GM15510 (cell line): ENCODE data around the gene CAMK1.

Experiments
- POLR2A ChIP-seq: IDR thresholded peaks from 3 replicates; pipeline ENCODE4 v1.6.1; 2011; ENCODE audit warnings: borderline replicate concordance; ENCODE audit not compliant: insufficient read length; ENCODE audit errors: extremely low read depth

The CAMK1 gene

DNA sequence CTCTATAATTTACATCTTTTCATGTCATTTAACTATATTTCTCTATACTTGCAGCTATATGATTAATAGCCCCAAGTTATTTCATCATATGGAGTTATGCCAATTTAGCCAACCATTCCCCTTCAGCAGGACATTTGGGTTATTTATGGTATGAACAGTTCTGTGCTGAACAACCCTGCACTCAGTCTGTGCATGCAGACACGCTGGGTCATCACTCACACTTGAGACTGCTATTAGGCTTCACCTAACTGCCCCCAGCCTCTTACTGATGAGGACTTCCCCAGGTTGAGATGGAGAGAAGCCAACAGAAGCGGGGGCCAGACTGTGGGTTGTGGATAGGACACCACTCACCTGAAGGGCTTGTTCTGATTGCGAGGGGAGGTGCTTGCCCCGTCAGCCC, 15.2 kb upstream of the CAMK1 start:
- TF ChIP-seq POLR2A = no peak

DNA sequence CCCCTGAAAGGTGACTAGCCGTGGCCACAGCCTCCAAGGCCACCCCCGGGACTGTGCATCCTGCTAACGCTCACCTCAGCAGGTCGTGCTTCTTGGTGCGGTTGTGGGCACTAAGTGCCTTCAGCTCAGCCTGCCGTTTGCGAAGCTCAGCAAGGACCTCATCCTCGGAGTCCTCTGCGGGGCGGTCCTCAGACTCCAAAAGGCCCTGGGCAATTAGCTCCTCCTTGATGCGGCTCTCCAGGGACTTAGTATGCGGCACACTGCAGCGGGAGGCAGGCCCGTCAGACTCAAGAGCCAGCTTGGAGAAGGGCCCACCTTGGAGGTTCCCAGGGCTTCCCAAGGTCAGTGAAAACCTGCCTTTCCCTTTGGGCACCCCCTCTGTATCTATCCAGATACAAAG, 14.2 kb upstream of the CAMK1 start:
- no peak for TF ChIP-seq POLR2A

DNA sequence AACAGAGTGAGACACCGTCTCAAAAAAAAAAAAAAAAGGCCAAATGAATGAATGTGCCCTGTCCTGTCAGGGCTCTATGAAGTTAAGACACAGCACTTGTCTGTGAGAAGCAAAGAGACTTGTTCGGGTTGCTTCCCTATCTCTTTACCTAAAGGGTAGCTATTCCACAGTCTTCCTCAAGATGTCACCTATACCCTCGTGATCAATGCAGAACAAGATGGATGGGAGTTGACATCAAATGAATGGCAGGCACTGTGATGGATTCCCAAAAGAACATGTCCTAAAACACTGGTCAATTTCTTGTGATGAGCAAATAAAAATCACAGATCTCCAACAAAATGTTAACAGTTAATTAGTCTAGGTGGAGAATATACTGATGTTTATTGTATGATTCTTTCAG, 13.0 kb upstream of the CAMK1 start:
- TF ChIP-seq POLR2A = no peak

DNA sequence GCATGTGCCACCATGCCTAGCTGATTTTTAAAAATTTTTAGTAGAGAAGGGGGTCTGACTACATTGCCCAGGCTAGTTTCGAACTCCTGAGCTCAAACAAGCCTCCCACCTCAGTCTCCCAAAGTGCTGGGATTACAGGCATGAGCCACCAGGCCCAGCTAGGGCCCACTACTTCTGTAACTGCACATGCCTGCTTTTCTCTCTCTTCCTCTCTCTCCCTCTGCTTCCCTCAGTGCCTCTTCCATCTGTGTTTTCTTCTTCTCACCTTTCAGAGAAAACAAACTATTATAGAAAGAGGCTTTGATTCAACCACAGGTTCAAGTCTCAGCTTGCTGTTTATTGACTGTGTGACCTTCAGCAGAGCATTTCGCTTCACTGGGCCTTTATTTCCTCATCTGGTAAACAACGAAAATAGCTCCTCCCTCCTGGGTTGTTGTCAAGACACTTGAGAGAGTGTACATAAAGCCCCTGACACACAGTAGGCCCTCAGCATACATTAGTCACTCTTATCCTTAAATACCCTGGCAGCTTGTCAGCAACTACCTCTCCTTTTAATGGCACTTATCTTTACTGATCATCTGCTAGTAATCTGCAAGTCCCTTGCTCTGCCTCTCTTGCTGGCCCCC, 12.3 kb upstream of the CAMK1 start:
- no peak for TF ChIP-seq POLR2A

DNA sequence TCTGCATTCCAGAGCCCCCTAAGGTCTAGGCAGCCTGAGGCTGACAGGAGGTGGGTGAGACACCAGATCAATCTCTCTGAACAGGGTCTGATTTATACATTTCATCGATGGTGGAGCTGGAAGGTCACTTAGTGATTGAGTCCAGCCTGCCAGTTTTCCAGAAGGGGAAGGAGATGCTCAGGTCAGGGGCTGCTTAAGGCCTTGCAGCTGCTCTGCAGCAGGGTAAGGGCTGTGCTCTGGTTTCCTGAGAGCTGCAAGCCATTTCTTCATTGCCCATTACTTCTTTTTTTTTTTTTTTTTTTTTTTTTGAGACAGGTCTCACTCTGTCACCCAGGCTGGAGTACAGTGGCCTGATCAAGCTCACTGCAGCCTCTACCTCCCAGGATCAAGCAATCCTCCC, 11.8 kb upstream of the CAMK1 start:
- TF ChIP-seq POLR2A = no peak

DNA sequence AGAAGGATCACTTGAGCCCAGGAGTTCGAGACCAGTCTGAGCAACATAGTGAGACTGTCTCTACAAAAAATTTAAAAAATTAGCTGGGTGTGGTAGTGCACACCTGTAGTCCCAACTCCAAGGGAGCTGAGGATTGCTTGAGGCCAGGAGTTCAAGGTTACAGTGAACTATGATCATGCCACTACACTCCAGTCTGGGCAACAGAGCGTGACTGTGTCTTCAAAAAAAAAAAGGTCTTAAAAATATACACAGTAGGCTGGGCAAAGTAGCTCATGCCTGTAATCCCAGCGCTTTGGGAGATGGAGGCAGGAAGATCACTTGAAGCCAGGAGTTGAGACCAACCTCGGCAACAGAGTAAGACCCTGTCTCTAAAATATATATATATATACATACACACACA, 11.2 kb upstream of the CAMK1 start:
- TF ChIP-seq POLR2A = no peak

DNA sequence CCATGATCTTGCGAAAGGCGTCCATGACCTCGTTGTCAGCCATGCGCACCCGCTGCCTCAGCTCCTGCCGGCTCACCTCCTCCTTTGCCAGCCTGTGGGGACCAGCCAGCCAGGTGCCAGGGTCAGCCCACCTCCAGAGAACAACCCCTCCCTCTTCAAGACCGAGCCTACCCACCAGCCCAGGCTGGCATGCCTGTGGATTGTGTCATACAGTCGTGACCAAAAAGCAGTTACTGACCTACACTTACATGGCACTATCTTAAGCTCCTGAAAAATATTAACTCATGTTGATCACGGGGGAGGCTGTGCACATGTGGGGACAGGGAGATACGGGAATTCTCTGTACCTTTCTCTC, 10.7 kb upstream of the CAMK1 start:
- TF ChIP-seq POLR2A = no peak

DNA sequence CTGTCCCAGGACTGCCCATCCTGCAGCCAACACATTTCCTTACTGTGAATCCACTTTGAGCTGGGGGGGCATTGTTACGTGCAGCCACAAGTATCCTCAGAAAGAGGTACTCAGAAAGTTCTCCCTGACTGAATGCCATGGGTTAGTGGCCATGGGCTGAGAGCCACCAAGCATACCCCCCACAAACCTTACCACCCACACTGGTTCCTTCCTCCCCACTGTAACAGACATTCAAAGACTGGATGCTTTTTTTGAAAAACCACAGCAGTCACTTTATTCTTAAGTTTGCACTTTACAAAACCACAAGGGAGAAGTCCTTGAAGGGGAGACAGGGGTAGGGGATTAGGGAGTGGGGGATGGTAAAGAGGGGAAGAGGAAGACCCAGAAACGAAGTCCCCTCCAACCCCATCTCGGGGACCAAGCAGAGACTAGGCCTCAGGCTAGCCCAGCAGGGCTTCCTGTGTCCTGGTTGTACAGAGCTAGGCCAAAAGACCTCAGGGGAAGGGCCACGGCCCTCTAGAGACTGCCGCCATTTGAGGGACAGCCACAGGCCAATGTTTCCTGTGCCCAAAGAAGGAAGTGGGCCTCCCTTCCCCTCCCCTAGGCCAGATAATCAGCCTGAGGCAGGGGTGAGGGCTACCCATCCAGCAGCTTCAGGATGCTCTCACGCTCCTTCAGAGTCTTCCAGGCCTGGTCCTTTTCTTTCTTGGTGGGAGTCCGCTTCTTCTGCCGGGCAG, 10.1 kb upstream of the CAMK1 start:
- peak; percentile 12 for TF ChIP-seq POLR2A

DNA sequence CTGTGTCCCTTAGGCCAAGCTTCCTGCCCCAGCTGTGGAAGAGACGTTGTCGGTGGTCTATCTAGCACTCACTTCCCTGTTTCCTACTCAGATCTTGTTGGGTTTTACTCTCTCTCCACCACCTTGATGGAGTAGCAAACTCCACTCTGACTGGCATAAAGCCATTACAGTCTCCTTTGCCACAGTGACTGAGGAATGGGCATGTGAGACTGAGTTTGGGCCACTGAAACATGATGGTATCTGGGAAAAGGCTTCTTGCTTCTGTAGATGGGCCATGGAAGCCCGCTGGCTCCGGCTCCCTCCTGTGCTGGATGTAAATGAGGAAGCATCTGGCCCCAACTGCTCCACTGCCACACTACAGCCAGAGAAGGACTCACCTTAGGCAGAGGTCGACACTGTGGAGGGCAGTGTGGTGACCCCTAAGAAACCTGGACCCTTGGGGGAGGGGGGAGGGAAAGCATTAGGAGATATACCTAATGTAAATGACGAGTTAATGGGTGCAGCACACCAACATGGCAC, 9.4 kb upstream of the CAMK1 start:
- TF ChIP-seq POLR2A = no peak

DNA sequence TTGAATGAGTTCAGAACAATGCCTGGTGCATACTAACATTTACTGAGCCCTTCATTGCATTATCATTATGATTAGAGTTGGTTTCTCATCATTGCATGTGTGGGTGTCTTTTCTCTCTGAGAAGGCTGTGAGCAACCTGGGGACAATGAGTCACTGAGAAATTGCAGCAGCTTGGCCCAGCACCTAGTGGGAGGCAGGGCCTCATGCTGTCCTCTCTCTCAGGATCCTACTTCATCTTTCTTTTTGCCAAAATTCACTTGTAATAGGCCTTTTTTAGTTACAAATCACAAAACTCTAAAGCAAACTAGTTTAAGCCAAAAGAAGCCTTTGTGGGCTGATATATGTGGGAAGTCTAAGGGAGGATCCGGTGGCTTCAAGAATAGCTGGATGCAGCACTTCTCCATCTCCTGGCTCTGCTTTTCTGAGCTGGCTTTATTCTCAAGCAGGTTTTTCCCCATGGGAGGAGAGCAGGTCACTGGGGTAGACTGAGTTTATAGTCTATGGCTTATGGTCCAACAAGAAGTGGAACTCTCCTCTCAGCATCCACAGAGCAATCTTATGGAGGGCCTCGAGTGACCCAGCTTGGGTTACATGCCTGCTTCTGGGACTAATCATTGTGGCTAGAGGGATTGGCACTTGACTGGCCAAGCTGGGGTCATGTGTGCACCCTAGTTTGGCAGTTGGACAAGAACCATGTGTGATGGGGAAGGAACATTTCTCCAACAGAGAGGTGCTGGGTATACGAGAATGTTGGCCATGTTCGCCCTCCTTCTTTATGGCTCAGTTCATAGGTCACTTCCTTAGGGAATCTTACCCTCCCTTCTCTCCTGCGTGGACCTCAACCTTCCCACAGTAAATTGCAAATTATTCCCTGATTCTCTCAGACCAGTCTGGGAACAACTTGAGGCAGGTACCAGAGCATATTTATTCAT, 8.7 kb upstream of the CAMK1 start:
- TF ChIP-seq POLR2A = no peak

DNA sequence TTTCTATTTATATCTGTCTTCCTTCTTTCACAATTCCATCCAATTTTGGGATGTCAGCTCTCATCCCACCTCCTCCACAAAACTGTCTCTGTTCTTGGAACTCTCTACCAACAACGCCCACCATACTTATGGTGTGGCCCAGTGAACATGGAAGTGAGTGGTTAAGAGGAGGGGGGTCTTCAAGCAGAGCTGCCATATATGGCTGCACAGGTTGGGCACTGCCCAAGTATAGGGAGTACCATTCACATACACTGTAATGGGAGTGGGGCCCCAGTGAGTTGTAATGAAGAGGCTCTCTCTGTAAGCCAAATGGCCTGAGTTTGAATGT, 7.9 kb upstream of the CAMK1 start:
- TF ChIP-seq POLR2A = no peak

DNA sequence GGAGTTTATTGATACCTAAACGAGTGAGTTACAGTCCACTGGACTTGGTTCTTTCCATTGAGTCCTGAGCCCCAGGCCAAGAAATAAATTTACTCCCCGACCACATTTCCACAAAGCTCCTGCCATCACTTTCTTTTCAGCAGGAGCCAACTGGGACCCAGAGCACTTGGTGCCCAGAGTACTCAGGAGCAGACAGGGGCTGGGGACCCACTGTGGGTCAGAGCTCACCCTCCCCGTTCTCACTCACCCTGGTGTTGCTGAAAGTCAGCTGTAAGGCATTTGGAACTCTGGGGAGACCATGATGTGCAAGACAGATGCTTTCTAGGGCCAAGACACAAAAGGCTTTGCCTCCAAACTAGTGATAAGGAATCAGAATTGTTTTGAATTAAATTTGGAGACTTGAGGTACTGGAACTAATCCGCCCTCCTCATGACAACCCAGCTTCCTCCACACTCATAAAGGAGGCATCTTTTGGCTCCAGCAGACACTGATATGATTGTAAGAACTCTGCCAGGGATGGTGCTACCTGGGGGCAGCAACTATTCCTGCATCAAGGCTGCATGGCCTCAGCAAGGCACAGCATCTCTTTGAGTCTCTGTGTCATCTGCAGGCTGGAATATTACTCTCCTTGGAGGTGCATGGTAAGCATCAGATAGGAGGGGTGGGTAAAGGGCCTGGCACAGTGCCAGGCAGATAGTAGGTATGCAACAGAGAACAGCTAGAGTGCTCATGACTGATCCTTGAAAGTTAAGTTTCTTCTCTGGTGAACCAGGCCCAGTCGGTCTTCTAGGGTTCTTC, 7.3 kb upstream of the CAMK1 start:
- TF ChIP-seq POLR2A = no peak

DNA sequence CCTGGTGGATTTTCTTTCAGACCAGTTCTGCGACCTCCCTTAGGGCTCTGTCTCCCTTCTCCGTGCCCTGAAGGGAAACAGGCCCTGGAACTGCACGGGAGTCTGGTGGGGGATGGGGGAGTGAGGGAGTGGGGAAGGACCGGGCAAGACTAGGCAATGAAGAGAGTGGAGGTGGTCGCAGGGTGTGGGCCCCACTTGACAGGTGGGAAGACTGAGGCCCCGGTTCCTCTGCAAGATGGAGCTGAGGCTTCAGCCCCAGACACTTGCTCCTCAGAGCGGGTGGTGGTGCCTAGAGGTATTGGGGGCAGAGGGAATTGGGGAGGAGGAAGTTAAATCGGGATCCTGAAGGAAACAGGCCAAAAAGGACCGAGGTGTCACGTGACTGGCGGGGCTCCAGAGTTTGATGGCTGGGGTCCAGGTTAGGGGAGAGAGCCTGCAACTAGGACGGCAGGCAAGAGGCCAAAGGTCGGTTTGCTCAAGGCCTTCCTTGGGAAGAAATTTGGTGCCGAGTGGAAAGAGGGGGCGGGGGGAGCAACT, 597 bp upstream of the CAMK1 start:
- no peak for TF ChIP-seq POLR2A

DNA sequence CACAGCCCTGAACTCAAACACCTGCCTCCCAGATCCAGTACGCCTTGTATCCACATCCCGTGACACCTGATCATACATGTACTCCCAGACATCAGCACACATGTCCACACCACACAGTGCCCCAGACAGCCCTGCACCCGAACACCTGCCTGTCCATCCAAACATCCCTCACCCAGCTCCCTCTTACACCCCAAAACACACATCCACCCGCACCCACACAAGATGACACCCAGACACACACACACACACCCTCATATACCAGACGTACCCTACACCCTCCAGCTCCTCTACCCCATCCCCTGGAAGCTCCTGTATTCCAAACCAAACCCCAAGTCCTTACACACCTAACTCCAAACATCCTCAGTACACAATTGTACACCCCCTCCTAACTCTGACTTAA, 735 bp downstream of the CAMK1 start:
- TF ChIP-seq POLR2A = no peak

DNA sequence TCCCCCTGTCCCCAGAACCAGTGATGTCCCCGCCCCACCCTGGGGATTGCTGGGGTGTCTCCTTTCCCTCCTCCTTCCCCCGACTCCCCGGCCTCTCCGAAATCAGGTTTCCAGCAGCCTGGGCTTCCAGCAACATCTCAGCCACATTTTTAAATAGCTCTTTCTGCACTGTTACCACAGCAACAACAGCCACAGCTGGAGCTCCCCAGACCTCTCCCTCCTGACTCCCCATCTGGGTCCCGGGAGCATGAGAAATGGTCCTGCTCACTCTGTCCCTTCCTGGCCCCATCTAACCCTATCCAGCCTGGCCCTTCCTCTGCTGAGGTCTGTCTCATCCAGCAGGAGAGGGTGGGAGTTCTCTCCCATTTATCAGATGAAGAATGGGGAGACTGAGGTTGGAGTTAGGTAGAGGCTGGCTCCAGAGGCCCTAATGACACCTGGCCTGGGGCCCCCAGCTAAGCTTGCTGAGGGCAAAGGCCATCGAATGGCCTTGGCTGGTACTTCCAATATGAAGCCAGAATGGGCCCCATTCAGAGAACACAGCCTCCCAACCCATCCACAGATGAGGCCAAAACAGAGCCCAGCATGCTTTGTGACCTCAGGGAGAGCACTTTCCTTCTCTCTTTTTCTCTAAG, 1.5 kb downstream of the CAMK1 start:
- no peak for TF ChIP-seq POLR2A

DNA sequence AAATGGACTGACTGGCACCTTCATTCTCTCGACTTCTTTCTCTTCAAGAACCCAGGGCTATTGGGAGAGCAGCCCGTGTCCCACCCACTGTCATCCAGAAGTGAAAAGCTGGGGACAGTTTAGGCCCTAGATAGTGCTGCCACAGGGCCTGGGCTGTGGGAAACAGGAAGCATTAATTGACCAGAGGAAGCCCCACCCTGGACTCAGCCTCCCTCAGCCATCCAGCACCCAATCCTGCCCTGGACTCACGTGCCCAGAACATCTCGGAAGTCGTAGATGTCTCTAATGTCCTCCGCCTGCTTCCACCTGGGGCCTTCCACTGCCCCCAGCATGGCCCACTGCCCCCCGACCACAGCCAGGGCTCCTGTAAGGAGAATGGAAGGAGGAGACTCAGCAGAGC, 2.3 kb downstream of the CAMK1 start:
- TF ChIP-seq POLR2A = no peak
